GM18511 (cell line): Measurements from ENCODE around the gene MAPK8IP3.

Source experiments
- ATAC-seq: cut with Tn5 transposase; IDR thresholded peaks from one replicate; pipeline ENCODE4 v1.9.1; 2021; ENCODE audit warnings: mild to moderate bottlenecking, moderate library complexity; ENCODE audit not compliant: unreplicated experiment

The MAPK8IP3 gene

DNA sequence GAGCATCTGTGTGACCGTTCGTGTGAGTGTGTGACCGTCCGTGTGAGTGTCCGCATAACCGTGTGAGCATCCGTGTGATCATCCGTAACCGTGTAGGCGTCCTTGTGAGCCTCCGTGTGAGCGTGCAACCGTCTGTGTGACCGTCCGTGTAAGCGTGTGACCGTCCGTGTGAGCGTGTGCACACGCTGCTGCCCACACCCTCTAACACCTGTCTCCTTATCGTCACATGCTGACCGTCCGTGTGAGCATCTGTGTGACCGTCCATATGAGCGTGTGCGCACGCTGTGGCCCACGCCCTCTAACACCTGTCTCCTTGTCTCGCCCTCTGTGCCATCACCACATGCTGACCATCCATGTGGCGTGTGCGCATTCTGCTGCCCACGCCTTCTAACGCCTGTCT is 34.2 kb downstream of the MAPK8IP3 start:
- ATAC-seq = no peak

- no peak for ATAC-seq
These were observed 34.9 kb downstream of the MAPK8IP3 start for GRCh38 chr16:1740781-1741490.

DNA sequence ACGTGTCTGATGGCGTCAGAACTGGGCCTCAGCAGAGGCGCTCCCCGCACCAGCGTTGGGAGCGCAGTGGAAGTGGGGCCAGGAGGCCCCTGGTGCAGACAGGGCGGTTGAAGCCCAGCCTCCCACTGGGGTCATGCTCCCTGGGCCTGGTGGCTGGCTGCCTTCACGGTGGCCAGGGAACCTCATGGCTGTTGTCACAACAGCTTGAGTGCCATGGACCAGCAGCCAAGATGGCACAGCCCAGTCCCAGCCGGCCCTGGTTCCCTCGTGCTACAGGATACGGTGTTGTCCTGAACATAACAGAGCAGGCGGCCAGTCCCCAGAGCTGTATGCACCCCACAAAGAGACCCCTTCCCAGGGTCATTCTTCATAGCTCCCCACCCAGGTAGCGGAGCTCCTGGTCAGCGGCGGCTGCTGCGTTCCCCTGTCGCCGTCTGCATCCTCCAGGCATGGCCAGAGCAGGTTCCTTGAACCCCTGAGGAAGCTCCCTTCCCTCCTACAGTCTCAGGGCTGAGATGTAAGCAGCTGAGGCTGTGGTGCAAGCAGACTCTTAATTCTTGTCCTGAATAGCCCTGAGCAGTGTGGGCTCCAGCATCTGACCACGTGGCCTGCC is 35.7 kb downstream of the MAPK8IP3 start:
- ATAC-seq = no peak

GRCh38 chr16:1743376-1744337 is 37.7 kb downstream of the MAPK8IP3 start:
- no peak for ATAC-seq

DNA sequence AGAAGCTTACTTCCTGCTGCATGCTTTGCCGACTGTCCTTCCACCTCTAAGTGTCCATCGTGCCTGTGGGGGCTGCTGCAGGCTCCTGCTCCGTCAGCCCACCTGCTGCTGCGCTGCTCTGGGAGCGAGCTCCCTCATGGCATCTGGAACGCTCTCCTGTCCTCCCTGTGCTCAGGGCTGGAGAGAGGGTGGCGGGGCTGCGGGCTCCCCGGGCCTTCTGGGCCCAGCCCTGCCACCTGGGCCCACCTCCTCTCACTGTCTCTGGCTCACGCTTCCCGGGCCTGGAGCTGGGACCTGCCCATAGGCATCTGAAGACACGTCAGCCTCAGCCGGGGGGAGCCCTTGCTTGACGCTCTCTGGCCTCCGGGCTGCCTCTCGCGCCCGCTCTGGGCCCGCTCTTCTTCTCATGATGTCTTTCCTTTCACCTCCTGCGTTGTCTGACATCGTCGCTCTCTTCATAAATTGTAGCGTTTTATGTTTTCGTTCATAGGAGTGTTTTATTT is 38.4 kb downstream of the MAPK8IP3 start:
- ATAC-seq = no peak

DNA sequence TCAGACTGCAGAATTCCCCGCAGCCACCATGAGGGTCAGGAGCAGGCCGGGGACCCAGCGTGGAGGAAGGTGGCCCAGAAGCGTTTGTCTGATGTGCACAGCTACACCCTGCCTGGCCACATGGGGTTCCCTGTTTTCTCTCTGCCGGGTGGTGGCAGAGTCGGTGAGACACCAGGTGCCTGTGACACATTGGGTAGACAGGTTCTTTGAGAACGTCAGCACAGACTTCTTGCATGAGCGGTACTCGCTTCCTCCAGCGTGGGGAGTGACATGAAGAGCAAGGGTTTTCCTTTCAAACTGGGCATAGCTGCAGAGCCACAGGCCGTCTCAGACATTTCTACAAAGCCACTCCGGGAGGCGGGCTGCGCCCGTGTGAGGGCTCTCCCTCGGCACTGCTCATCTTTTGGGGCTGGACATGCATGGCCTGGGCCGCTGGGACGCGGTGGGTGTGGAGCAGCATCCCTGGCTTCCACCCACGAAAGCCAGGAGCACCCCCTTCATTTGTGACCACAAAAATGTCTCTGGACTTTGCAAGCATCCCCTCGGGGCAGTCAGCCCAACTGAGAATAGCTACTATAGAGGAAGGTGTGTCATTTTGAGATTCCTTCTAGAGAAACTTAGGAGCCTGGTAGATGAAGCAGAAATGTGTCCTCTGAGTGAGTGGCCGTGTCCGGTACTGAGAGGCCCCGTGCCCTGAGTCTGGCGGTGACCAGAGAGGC is 39.3 kb downstream of the MAPK8IP3 start:
- no peak for ATAC-seq

DNA sequence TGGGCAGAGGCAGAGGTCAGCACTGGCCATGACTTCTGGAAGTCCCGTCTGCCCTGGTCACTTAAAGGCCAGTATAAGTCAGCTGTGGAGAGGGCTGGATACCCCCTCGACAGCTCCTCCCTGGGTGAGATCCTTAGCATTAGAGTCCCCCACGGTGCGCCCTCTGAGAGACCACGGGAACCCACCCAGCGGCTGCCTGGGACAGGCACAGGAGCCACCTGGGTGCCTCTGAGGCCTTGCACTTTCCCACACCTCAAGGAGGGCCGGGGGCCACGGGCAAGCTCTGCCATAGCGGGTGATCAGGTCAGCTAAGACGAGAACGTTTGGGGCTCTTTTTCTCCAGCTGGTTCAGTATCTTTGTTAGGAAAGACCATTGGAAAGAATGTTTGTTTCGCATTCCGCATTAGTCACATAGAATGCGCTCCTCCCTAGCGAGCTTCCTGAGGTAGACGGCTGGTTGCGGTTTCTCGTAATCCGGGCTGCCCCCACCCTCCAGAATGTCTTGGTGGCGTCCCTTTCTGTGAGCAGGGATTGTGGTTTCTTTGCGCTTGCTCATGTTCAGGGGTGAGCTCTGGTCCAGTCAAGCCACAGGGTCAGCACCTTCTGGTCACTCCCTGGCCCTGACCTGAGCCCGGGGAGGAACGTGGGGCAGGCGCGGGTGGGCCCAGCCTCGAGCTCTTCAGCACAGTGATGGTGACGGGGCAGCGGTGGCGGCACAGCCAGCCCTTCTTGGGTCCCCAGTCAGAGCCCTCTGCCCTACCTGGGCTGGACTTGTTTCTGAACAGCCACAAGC is 40.1 kb downstream of the MAPK8IP3 start:
- no peak for ATAC-seq

DNA sequence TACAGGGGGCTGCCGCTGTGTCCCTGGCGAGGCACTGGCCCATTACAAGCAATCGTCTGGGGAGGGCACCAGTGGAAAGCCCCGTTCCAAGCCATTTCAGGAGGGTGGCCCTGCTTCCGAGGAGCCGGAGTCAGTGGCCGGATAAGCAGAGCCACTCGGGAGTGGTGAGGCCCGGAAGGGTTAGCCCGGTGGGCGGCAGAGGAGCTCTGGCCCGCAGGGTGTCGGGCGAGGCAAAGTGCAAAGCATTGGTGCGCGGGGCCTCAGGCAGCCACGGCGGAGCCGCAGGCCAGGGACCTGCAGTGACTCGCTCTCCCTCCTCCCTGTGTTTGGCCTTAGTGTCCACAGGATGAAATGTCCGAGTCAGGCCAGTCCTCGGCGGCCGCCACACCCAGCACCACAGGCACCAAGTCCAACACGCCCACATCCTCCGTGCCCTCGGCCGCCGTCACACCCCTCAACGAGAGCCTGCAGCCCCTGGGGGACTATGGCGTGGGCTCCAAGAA is 40.7 kb downstream of the MAPK8IP3 start:
- no peak for ATAC-seq

DNA sequence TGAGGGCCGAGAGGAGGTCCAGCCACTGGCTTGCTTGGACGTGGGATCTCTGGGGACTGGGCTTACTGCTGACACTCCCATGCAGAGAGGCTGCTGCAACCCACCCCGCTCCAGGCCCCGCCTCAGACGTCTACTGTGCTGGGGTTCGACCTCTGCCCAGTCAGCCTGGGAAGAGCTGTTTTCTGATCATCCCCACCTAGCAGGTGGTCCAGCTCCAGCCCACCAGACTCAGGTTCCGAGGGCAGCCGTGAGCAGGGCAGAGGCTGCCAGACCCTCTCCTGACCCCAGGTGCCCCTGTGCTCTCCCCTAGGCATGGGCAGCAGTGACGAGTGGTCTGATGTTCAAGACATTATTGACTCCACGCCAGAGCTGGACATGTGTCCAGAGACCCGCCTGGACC is 41.9 kb downstream of the MAPK8IP3 start:
- no peak for ATAC-seq

DNA sequence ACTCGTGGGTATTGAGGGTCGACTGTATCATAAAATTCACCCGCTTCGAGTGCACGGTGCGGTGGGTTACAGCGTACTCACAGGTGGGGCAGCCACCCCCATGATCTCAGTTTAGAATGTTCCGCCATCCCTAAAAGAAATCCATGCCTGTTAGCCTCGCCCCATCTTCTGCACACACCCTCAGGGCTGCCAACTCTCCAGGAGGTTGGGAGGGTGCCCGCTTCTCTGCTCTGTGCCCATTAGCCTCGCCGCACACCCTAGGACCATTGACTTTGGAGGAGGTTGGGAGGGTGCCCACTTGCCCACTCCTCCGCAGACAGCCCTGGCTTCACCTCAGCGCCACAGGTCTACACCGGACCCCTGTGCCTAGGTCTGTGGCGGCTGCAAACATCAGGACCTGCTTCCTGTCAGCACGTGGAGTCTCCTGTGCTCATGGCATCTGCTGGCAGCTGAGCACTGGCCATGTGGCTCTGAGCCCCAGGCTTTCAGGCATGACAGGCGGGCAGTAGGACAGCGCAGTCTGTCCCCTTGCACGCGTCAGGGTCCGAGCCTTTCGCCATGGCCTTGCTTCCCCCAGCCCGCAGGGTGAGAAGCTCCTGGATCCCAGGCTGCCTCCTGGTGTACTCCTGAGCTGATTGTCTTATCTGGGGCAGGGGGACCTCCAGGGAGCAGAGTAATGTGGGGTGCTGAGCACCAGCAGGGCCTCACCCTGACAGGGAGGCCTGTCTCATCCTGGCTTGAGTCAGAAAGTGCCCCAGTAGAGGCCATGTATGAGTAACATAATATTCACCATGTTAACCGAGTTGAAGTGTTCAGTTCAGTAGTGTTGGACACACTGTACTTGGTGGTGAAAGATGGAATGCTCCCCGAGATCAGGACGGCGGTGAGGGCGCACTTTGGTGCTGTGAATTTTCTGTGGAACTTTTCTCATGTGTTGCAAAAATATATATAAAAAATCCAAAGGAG is 43.4 kb downstream of the MAPK8IP3 start:
- no peak for ATAC-seq

DNA sequence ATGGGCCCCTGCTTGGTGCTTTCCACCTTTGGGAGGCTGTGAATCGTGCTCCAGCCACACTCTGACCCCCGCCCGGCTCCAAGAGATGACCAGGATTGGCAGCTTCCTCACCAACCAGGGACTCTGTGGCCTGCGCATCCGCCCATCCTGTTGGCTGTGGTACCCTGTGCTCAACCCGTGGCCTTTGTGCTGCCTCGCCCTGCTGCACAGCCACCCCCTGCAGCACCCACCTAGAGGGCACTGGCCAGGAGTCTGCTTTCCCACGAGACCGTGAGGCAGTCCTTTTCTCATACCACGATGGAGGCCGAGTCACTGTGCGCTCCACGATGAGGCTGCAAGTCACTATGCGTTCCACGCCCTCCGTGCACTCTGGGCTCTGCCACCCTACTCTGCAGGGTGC is 46.0 kb downstream of the MAPK8IP3 start:
- ATAC-seq = no peak

- ATAC-seq = no peak
These were observed 46.9 kb downstream of the MAPK8IP3 start for GRCh38 chr16:1752853-1753252.

- no peak for ATAC-seq
These were observed 48.2 kb downstream of the MAPK8IP3 start for GRCh38 chr16:1754204-1754603.

GRCh38 chr16:1757714-1758461 is 51.9 kb downstream of the MAPK8IP3 start:
- ATAC-seq = no peak

GRCh38 chr16:1758923-1759322 is 52.9 kb downstream of the MAPK8IP3 start:
- no peak for ATAC-seq

- no peak for ATAC-seq
These were observed 53.5 kb downstream of the MAPK8IP3 start for GRCh38 chr16:1759511-1759910.

DNA sequence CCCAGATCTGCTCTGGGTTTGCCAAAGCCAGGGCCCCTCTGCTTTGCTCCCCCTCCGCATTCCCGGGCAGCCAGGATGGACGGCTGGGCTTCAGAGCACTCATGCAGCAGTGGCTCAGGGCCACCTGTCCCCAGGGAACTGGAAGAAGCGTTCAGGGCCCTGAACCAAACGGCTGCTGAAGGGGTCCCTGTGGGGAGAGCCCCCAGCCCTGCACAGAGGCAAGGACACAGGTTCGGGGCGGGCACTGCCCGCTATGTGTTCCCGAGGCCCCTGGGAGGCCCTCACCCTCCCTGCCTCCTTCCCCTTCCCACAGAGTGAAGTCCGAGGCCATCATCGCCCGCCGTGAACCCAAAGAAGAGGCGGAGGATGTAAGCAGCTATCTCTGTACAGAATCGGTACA is 54.9 kb downstream of the MAPK8IP3 start:
- no peak for ATAC-seq

DNA sequence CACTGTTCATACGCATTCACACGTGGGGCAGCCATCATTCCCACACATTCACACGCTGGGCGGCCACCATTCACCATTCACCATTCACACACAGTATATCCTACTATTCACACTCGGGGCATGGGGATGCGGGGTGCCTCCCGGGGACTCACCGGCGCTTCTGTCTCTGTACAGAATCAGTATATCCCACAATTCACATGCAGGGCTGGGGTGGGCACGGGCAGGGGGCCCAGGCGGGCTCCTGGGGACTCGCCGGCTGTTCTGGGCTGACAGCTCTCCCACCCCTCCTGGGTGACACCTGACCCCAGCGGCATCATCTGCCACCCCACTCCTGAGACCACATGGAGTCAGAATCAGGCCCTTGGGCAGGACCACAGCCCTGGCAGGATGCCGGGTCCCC is 55.8 kb downstream of the MAPK8IP3 start:
- ATAC-seq = no peak
